NCI-H2081 treated with DMSO at 0.1 percent for 48 hours (cell line): ENCODE results near the gene COL4A2.
"Not testable (repeated sequence)": the region's sequence is repeated elsewhere in the genome, so short reads cannot be mapped to it uniquely, and the experiment has no call there.

Experiments used
- DNase-seq: peaks from one replicate; lab custom pipeline; 2025; lab: John Stamatoyannopoulos, UW

The COL4A2 gene

DNA sequence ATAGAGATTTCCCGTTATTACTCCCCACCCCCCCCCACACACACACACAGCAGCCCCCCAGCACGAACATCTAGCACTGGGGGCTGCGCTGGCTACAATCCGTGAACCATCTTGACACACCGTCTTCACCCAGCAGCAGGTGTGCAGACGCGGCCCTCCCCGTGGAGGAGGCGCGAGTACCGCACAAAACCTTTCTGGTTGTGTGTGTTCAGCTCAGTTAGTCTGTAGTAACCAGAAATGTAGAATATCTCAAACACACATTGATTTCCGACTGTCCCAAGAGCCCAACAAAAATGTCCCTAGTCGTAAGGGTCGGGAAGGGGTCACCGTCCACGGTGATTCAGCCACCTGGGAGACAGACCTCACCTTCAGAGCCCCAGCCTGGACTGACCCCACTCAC lies 131.7 kb downstream of the COL4A2 start:
- DNase-seq = no peak

DNA sequence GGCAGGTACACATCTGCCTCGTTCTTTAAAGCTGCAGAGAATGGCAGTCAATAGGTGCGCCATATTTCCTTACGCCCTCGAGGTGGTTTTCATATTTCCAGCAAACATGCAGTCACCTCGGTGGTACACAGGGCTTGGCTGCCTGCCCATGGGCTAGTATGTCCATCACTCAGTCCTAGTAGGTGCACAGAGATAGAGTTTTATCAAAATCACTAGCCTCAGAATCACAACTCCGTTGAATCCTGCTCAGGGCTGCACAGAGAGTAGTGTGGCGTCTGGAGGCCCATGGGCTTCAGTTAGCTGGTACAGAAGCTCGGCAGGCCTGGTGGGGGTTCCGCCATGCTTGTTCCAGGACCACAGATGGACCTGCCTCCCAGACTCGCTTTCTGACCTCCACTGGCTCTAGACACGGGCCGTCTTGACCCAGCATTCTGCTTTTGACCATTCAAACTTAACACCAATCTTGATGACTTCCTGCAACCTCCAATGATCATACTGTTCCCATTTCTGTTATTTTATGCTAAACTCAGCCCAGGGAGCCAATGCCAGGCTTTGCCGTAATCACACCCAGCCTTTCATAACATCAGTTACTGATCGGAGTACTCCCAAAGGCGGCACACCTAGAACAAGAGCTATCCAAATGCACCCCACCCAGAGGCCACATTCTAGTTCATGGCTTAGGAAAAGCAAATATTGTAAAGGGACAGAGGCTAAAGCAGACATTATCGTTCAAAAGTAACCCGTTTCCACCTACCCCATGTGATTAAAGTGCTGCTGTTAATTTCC lies 134.1 kb downstream of the COL4A2 start:
- no peak for DNase-seq

DNA sequence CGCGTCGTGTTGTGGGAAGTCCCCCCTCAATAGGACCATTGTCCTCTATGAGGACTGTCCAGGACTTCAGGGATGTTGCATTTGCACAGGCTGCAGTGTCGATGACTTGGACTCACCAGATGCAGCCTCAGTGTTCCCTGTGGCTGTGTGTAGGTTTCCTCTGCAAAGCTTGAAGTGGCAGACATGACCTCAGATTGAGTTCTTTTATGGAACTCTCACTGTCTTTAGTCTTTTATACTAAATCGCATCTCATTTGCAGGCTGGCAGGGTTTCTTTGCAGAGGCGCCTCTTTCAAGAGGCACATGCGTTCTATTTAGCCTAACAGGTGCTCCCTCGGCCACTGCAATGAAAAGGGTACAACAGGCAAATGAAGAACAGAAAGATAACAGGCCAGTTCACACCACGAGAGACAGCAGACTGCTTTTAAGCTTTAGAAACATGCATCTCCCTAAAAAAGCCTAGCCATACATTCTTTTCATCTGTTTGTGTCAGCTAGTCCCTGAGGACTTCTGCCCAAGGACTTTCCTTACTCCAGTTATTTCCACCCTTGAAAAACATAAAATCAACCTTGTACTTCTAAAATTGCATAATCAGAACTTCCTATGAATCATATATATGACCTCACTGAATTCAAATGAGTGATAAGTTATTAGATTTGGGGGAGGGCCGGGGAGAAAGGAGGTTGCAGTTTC lies 136.0 kb downstream of the COL4A2 start:
- no peak for DNase-seq

DNA sequence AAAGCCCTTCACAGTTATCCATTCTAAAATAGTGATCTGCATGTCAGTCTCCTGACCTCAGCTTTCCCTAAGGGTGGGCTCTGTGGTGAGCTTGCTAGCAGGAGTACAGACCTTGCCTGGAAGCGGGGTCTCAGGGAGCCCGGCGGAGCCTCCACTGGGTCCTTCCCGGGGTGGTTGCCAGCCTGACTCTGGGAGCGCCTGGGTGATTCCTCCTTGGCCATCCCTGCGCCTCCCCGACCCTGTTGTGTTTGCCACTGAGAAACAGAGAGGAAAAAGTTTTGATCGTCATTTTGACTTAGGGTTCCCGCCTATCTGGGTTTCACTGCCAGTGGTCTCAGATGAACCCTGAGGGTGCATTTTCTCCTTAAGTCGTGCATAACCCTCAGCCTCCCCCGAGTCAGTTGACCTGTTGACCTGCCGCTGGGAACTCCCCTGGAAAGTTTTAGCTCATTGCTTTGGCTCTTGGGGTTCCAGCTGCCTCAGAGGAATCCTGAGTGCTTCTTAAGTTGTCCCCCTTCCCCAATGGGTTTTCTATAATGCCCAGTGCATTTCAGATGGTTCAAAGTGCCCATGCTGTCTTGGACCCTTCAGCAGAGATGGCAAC lies 136.6 kb downstream of the COL4A2 start:
- no peak for DNase-seq

DNA sequence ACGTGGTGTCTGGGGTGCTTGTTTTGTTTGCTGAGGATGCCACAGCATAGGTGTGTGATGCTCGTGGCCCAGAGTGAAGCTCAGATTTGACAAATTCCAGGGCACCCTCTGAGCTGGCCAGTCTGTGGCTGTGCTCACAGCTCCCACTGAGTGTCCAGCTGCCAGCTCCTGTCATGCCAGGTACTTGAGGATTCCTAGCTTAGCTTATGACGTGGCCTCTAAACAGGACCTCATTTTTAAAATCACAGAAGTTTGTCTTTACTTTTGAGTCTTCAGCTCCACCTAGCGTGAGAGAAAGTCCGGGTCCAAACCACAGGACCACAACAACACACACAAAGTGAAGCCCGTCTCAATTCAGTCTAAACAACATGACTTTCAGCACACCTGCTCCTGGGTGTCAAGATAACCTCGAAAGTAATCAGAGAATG lies 137.2 kb downstream of the COL4A2 start:
- no peak for DNase-seq

DNA sequence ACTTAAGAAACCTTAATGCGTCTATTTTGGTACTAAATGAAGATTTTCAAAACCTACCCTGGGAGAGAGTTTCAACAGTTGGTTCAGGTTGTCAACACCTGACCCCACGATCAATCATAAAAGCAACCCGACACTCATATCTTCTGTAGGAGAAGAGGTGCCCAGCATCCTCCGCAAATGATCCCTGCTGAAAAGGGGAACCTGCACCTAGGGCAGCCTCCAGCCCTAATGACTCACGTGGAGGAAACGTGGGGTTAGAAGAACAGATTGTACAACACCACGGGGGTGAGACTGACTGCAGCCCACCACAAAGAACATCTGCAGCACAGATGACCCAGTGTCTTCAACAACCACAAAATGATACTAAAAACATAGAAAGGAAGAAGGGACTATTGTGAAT lies 138.1 kb downstream of the COL4A2 start:
- no peak for DNase-seq

DNA sequence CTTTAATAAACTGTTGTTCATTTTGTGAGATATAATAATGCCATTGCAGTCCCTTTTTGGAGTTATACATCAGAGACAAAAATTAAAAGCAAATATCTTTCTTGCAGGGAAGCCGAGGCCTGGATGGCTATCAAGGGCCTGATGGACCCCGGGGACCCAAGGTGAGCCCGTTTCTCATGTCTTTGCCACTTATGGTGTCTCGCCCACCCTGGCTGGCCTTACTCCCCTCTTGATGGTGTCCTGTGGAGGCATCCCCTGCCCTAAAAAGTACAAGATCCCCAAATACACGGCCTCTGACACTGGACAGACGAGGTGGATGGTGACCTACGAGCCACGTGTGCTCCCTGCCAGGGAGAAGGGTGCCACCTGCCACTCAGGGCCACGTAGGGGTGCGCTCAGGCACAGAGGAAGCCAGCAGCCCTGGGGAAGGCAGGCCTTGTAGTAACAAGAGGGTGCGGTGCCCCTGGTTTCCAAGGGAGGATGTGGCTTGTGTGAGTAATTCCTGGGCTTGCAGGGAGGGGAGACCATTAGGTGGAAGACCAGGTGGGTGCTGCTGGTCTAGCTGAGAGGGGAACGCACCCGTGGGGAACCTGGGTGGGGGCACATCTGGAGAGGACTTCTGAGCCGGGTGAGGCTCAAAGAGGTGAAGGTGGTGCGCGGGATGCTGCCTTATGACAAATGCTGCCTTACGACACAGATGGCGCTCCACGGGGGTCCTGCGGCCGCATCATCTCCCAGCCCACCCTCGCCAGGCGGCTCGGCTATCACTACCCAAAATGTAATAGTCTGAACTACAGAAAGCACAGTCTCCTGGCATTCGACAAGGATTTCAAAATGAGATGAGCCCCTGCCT lies 138.9 kb downstream of the COL4A2 start:
- no peak for DNase-seq

DNA sequence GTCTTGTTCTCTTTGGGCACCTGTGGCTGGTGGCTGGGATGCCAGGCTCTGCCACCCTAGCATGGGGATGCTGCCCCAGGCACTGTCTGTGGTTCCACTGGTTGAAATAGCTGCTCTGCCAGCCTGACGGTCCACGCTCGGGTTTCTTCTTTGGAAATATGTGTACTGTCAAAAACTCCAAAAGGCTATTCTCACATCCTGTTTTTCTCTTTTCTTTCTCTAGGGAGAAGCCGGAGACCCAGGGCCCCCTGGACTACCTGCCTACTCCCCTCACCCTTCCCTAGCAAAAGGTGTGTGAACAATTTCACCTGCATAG lies 139.4 kb downstream of the COL4A2 start:
- no peak for DNase-seq

DNA sequence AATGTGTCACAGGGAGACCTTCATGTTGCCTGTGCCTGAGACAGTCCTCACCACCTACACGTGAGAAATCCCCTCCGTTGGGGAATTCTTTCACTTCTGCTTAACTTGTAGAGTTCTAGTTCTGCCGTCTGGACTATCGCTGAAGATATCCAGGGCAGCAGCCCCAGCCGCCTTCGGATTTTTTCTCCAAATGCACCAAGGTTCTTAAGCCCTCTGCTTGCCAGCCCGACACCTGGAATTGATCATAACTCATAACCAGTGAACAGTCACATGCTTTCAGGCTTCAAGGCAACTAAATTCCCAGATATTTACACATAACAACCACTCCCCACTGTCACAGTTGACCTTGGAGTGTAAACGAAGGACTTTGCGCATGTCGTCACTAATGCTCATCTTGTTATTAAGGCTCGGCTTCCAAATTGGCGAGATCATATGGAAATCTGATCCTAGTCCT lies 140.0 kb downstream of the COL4A2 start:
- no peak for DNase-seq

DNA sequence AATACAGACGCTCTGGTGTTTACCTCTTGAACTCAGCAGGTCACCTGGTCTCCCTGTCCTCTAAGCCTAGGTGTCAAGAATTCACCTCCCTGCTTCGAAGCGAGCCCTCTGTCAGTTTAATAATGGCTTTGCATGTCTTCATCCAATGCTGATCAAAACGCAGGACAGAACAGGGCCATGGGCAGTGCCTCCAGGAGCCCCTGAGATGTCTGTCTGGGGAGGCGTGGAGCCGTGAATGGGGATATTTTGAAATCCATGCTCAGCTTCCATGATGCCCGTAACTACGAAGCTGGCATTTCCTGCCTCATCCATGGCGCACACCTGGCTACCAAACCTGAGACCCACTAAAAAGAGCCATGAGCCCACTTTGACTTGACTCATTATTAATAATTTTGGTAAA lies 140.7 kb downstream of the COL4A2 start:
- DNase-seq = no peak

DNA sequence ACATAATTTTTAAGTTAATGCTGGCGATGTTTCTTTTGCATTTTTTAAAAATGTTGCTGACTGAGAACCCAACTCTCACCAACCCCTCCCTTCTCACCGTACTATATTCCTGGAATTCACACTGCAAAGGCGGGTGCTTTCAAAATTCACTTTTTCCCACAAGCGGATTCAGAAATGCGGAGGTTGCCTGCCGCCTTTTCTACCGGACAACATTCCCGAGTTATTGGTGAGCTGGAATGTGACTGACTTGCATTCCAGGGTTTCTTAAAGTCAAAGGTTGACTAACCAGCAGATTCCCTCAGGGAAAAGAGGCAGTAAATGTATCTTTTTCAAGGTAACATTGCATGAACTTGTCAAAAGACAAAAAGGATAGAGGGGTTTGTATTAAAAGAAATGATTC lies 141.1 kb downstream of the COL4A2 start:
- no peak for DNase-seq

DNA sequence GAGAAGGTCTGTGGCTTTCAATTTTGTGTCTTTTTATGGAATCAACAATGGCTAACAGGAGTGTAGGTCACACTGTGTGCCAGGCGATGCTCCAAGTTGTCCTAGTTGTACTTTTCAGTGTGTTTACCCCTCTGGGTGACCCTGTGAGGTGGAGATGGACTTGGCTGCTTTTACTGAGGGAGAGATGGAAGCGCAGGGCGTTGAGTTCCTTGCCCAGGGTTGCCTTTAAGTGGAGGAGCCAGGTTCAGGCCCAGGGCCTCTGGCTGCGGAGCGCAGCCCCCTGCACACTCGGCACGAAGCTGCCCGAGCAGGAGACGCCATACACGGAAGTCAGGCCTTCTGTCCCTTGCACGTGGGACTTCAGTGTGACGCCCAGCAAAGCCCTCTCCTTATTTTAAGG lies 141.6 kb downstream of the COL4A2 start:
- DNase-seq = no peak

DNA sequence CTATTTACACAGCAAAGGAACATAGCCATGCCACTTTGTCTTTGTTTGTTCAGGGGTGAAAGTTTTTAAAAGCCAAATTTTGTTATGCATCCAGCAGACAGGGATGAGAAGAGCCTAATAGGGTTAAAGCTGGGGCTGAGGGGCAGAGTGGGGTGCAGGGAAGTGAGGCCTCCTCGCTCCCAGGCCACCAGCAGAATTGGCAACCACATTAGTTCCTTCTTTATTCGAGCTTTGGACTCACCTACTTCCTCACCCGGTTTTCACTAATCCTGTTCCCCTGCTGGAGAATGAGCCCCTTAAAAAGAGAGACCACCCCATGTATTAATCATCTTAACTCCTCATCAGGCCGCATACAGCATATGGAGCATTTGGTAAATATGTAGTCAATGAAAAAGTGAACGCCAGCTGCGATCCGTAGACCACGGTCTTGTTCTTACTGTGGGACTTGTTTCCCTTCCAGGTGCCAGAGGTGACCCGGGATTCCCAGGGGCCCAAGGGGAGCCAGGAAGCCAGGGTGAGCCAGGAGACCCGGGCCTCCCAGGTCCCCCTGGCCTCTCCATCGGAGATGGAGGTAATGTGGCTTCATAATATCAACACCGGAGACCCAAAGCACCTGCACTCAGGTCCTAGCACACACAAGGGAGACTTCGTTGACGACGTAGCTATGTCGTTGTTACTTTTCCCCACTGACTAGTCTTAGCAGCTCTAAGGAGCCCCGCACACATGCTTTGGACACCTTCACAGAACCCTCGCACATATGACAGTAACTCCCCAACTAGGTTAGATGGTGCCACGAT lies 142.3 kb downstream of the COL4A2 start:
- DNase-seq = no peak

DNA sequence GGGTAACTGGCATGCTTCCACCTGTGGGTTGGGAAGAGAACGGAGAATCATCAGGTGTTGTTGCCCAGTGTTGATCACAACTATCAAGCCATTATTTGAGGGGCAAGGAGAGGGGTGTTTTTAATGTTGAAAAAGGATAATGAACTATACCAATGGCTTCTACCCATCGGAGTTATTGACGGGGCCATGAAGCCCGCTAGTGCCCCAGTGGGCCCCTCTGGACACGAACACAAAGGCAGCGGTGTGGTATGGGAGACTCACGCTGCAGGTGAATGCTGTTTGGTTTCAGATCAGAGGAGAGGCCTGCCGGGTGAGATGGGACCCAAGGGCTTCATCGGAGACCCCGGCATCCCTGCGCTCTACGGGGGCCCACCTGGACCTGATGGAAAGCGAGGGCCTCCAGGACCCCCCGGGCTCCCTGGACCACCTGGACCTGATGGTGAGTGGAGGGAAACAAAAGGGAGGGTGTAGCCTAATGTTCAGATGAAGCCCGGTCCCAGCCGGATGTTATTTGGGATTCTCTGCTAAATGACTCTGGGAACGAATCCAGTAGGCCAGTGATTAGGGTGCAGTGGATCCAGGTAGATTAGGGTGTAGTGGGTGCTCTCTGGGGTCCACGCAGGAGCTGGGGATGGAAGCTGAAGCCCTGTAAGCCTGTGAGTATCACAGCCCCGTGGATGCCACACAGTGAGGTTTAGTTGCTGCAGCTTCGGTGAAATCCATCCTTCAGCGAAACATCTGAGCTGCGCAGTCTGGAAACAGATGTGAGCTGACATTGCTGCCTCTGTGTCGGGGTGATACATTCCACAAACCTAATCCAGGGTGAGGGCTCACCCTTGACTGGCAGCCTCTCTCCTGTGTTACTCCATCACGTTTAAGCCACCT lies 143.2 kb downstream of the COL4A2 start:
- DNase-seq = no peak

DNA sequence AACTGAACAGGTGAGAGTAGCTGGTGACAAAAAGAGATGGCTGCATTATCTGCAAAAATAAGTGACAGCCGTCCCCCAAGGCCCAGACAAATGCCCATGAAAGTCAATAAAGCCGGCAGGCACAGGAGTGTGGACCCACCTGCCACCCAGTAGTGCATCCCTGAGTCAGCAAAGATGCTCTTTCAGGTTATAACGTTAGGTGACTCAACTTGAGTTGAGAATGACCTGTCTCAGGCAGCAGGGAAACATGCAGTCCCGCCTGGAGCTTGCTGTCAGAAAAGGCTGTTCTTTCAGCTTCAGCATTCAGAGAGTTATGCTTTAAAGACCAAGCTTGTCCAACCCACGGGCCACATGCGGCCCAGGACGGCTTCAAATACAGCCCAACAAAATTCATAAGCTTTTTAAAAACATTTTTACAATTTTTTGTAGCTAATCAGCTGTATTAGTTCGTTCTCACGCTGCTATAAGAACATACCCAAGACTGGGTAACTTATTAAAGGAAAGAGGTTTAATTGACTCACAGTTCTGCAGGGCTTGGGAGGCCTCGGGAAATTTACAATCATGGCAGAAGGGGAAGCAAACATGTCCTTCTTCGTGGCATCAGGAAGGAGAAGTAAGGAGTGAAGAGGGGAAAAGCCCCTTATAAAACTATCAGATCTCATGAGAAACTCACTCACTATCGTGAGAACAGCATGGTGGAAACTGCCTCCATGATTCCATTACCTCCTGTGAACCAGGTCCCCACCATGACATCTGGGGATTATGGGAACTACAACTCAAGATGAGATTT lies 144.1 kb downstream of the COL4A2 start:
- DNase-seq = no peak

DNA sequence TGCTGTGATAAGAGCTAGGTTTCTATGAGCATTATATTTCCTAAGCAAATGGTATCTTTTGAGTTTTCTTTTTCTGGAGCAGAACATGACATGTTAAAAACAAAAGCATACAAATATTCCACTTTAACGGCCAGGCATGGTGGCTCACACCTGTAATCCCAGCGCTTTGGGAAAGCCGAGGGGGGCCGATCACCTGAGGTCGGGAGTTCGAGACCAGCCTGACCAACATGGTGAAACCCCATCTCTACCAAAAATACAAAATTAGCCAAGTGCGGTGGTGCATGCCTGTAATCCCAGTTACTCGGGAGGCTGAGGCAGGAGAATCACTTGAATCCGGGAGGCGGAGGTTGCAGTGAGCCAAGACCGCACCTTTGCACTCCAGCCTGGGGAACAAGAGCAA lies 146.0 kb downstream of the COL4A2 start:
- not testable (repeated sequence) for DNase-seq

DNA sequence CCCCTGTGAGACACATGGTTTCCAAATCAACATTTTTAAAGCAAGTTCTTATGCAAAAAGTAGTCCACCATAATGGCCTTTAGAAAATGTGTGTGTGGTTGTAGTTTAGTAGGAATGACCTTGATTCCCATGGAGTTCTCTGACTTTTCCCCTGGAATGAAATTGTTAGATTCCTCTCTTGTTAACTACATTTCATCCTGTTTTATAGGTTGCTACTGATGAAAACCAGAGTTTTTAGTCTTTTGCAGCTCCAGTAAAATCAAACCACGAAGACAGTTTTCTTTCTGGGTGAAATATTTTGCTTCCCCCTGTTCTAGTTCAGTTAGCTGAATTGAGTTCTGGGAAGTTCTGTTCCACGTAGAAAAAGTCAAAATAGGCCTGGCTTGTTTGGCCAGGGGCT lies 146.7 kb downstream of the COL4A2 start:
- DNase-seq = no peak

DNA sequence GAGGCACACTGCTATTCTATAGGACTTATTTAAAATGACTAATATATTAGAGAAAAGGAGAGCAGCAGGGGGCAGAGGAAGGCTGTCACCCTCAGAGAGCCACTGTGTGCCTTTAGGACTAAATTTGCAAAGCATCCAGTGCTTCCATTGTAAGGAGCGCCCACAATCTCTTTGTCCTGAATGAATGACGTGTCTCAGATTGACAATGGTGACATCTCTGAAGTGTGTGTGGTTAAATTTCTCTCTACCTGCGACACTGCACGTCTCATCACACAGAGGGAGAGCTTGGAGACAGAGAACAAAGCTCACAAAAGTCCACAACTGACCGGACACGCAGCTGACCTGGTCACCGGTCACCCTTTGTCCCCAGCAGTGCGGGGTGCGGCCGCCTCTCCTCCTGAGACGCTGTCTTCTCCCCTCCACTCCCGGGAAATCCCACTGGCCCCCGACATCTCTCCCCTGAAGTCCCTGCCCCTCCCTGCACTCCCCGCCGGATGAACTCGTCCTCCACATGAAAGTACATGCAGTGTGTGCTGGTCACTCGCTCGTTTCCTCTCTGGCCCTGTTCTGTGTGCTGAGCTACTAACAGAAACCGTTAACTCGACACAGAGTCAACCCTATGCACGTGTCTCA lies 147.3 kb downstream of the COL4A2 start:
- no peak for DNase-seq

DNA sequence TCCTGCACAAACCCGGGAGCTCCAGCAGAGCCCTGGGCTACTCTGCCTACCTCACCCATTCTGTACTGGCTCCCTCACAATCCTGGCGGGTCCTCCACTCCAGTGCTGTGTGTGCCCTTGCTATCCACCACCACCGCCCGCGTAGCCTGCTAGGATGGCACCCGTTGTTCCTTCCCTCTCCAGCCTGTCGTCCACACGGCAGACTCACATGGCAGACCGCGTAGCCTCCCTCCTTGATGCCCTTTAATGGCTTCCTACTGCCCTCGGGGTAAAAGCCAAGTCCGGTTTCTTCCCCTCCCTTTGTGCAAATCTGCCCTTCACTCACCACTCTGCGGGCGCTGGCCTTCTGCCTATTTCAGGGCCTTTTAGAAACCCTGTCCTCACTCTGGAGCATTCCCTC lies 147.9 kb downstream of the COL4A2 start:
- DNase-seq = no peak
